ENCODE data around the gene PCDH9.
A peak's percentile ranks its signal among the peaks of the same experiment; 100 is the strongest.

PCDH9 gene

GRCh38 chr13:67229481-67230403 lies at the start of gene PCDH9:
PCDH9 (minus strand) TSS chr13:67230336; CDS start chr13:67228440, 1,896 bp downstream.
- no peak for DNase-seq (ENCODE audit: low spot score)

GRCh38 chr13:67278235-67278634 lies 48.1 kb upstream of the PCDH9 start:
- DNase-seq (ENCODE audit: low spot score): no peak

GRCh38 chr13:67277581-67277980 lies 47.4 kb upstream of the PCDH9 start:
- DNase-seq (ENCODE audit: low spot score): no peak

GRCh38 chr13:67275351-67275960 lies 45.3 kb upstream of the PCDH9 start:
- no peak for DNase-seq (ENCODE audit: low spot score)

- DNase-seq (ENCODE audit: low spot score): peak; percentile 39
Measured at GRCh38 chr13:67273001-67273400, 42.9 kb upstream of the PCDH9 start.

- no peak for DNase-seq (ENCODE audit: low spot score)
Measured at GRCh38 chr13:67267136-67267535, 37.0 kb upstream of the PCDH9 start.

- DNase-seq (ENCODE audit: low spot score): no peak
Measured at GRCh38 chr13:67259208-67259607, 29.1 kb upstream of the PCDH9 start.

GRCh38 chr13:67258482-67258881 lies 28.3 kb upstream of the PCDH9 start:
- DNase-seq (ENCODE audit: low spot score): no peak

GRCh38 chr13:67238861-67239260 lies 8.7 kb upstream of the PCDH9 start:
- no peak for DNase-seq (ENCODE audit: low spot score)

- DNase-seq (ENCODE audit: low spot score): no peak
Measured at GRCh38 chr13:67238277-67238859, 8.2 kb upstream of the PCDH9 start.

GRCh38 chr13:67235265-67235664 lies 5.1 kb upstream of the PCDH9 start:
- no peak for DNase-seq (ENCODE audit: low spot score)

- DNase-seq (ENCODE audit: low spot score): no peak
Measured at GRCh38 chr13:67232384-67232783, 2.2 kb upstream of the PCDH9 start.

GRCh38 chr13:67231289-67232000 lies 1.3 kb upstream of the PCDH9 start:
- no peak for DNase-seq (ENCODE audit: low spot score)

GRCh38 chr13:67230404-67231288 lies 510 bp upstream of the PCDH9 start:
- DNase-seq (ENCODE audit: low spot score): peak; percentile 99

- DNase-seq (ENCODE audit: low spot score): no peak
Measured at GRCh38 chr13:67228916-67229315, 1.2 kb downstream of the PCDH9 start.

- DNase-seq (ENCODE audit: low spot score): no peak
Measured at GRCh38 chr13:67228031-67228430, 2.1 kb downstream of the PCDH9 start.

GRCh38 chr13:67227131-67227983 lies 2.8 kb downstream of the PCDH9 start:
- DNase-seq (ENCODE audit: low spot score): no peak

GRCh38 chr13:67226696-67227095 lies 3.4 kb downstream of the PCDH9 start:
- no peak for DNase-seq (ENCODE audit: low spot score)

GRCh38 chr13:67225252-67226159 lies 4.6 kb downstream of the PCDH9 start:
- no peak for DNase-seq (ENCODE audit: low spot score)

Measured in putamen (tissue), 1 donor.